ENCODE data around the gene CTSH.

CTSH gene

DNA sequence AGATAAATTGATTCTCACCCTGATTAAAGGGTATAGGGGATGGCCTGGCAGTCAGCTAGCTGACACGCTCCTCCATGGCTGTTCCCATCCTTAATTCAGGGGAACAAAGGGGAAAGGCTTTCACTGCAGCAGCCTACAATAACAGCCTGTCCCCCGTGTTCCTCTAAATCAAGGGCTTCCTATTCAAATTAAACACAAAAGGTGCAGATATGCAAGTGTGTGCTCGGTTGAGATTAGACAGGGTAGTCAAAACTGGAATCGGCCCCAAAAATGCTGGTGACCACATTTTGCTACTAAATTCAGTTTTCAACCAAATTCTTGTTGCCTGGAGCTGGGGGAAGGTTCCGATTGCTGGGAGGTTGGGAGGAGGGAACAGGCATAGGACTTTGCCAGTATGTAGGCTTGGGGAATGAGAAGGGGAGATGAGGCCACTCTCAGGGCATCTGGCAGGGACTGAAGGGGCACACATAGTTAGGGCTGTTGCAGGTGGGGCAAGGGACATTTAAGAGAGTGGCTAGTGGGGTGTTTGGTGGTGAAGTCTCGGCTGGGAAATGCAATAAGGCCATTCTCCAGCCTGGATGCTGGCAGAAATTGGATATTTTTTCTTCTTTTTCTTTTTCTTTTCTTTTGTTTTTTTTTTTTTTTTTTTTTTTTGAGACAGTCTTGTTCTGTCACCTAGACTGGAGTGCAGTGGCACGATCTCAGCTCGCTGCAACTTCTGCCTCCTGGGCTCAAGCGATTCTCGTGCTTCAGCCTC lies 32.9 kb upstream of the CTSH start:
- DNase-seq, result no peak

DNA sequence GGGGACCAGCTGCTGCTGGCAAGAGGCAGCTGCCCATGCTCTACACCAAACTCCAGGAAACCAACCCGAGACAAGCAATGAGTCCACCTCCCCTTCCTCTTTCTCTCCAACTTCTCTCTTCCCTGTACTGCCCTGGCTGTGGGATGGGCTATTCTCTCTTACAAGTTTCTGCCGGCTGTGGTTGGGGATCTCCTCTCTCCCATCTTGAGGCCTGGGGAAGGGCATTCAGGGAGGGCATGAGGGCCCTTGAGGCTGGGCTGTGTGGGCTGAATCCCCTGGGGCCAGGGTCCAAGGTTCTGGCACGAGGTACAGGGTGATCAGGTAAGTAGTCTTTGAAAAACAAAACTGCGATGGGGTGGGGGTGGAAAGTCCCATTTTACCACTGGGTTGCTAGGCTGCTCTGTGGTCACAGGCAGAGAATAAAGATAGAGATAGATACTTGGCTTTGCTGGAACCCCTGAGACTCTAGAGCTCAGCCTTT lies 32.3 kb upstream of the CTSH start:
- DNase-seq, result no peak

DNA sequence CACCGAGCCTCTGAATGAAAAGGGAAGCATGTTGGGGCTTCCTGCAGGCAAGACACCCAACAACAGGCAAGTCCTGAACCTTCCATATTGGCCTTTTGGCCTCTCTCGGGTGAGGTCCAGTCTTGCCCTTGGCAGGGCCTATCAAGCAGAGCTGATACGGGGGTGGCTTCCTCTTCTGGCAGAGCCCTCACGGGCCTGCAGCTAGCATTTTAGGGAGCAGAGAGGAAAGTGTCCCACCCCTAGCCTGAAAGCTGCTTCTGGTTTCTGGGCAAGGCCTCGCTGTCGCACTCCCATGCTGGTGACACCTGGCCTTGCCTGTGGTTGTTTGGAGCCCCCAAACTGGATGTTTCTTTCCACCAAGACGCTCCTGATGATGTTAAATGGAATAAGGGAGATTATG lies 31.8 kb upstream of the CTSH start:
- DNase-seq, result no peak

DNA sequence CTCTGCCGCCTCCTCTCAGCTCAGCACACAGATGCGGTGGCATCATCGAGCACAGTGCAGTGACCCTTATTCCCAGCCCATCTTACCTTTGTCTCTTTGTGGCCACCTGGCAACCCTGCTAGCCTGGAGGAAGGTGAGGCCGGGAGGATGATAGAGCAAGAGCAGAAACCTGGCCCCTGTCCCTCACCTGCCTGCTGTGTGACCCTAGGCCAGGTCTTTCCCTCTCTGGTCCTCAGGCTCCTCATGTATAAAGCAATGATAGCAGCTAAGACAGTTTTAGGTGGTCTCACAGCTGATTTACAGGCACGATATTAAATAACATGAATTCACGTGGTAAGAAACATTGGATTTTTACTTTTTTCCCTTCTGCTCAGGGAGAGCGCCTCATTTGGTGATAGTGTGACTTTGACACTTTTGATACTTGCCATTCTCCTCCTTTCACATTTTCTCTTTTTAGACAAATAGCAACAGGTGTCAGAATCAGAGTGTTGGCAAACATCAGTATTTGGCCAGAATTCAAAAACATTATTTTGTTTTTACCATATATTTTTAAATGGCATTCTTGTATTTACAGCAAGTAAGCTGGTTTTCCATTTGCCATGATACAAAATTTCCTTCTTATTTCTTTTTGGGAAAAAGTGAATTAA lies 29.5 kb upstream of the CTSH start:
- DNase-seq, result no peak

DNA sequence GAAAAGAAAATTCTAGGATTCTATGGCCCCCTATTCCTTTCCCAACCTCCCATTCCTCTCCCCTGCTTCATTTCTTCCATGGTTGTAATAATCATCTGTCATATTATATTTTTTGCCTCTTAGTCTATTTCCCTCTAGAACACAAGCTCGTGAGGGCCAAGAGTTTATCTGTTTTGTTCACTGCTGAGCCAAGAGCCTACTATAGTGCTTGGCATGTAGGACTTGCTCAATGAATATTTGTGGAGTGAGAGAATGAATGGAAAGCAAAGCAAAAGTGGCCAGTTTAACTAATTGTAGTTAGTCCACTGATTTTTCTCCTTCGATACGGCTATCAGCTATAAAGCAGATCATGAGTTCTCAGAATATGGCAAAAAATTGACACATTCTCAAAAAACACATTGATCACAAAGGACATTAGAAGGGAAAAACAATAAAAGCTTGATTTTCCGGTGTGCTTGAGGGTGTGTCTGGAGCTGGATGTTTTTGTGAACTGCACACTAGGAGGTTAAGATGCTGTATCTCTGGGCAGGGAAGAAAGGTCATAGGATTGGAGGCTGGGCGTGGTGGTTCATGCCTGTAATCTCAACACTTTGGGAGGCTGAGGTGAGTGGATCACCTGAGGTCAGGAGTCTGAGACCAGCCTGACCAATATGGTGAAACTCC lies 25.0 kb upstream of the CTSH start:
- DNase-seq, result no peak

DNA sequence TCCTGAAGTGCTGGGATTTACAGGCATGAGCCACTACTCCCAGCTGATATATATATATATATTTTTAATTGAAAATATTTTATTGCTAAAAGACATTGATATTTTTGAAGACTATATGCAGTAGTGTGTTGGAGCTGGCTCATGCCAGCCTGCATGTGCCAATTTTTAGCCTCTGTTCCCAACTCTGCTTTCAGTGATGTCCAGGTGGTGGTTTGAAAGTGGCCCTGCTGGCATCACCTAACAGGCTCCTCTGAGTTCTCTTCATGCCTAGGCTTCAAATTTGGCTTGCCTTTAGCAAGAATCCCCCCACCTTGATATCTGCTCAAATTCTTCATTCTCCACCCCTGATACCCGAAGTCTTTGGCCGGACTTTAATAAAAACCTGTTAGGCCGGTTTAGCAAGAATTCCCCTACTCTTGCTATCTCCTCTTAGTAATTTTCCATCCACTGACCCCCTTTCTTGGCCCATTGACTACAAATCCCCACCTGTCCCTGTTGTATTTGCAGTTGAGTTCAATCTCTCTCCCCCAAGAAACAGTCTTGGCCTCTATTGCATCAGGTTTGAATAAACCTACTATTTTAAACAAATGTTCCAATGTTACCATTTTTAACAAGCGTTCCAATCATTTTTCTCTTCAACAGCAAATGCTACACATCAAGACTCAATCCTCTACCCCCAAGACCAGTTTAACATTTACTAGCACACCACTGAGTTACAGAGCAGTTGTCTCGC lies 23.9 kb upstream of the CTSH start:
- DNase-seq, result no peak

DNA sequence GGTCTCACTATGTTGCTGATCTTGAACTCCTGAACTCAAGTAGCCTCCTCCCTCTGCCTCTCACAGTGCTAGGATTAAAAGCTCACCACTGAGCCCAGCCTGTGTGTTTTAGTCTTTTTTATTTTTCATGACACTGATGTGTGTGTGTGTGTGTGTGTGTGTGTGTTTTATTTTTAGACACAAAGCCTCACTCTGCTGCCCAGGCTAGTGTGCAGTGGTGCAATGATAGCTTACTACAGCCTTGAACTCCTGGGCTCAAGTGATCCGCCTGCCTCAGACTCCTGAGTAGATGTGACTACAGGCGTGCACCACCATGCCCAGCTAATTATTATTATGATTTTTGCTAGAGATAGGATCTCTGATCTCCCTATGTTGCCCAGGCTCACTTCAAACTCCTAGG lies 23.3 kb upstream of the CTSH start:
- no peak for DNase-seq

DNA sequence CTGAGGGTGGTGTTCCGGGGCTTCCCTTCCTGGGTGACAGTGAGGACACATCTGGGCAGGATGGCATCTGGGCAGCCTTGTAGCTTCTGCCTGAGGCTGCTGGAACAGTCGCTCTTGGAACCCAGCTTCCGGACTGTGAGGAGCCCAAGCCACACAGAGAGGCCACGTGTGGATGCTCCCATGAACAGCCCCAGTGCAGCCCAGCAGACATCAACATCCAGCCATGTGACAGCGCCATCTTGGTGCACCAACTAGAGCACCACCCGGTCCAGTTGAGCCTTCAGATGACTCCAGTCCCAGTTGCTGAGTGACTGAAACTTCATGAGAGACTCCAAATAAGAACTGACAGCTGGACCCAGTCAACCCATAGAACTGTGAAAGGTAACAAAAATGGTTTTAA lies 15.5 kb upstream of the CTSH start:
- DNase-seq, result no peak

DNA sequence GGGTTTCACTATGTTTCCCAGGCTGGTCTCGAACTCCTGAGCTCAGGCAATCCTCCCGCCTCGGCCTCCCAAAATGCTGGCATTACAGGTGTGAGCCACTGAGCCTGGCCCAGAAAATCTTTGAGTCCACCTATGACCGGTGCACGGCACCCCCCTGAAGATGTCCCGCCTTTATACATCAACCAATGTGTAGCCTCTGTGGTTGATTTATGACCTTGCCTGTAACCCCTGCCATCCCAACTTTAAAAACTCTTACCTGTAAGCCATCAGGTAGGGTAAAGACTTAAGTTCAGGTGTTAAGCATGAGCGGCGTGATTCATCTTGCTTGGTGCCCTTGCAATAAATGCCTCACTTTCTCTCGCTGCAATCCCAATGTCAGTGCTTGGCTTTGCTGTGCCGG lies 14.5 kb upstream of the CTSH start:
- DNase-seq, result no peak

DNA sequence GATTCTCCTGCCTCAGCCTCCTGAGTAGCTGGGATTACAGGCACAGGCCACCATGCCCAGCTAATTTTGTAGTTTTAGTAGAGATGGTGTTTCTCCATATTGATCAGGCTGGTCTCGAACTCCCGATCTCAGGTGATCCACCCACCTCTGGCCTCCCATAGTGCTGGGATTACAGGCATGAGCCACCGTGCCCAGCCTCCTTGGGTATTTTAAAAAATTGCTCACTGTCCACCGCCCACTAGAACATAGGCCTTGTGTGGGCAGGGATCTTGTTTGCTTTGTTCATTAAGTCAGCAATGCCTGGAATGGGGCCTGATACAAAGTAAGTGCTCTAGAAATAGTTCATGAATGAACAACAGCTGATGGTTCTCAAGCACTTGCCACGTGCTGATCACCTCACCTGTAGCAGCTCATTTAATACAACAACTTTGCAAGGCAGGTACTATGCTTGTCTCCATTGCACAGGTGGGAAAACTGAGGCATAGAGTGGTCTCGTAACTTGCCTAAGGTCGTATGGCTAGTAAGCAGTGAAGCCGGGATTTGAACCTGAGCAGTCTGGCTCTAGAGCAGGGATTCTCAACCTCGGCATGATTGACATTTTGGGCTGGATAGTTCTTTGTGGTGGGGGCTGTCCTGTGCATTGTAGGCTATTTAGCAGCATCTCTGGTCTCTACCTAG lies 12.7 kb upstream of the CTSH start:
- no peak for DNase-seq

DNA sequence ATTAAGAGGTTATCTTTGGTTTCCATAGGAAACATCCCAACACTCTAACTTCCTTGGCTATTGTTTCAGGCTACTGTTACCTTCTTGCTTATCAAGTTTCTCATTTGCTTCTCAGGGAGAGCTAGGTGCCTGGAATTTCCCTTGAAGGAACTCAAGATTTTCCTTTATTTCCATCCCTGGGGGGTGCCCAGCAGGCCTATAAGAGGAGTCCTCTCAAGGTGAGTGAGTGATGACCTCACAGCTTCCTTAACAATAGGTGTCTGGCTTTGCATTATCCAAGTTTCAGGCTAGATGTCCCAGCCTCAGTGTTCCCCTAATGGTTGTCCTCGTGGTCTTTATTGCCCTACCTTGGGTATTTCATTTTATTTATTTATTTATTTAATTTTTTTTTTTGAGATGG lies 12.1 kb upstream of the CTSH start:
- DNase-seq, result no peak

DNA sequence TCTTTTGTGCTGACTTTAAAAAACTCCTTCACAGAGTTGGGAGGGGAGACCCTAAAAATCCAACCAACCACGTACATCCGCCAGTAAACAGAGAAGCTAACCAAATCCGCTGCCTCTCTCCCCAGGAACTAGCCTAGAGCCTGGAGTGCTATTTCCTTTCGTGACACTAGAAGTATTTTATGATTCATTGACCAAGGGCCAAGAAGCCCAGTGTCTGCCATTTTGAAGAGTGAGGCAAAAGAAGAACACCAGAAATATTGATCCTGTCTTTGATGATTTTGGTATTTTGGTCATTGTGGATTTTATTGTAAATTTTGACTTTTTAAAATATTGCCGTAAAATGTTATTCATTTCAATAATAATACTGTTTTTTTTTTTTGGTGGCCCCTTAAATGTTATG lies 10.5 kb upstream of the CTSH start:
- no peak for DNase-seq

DNA sequence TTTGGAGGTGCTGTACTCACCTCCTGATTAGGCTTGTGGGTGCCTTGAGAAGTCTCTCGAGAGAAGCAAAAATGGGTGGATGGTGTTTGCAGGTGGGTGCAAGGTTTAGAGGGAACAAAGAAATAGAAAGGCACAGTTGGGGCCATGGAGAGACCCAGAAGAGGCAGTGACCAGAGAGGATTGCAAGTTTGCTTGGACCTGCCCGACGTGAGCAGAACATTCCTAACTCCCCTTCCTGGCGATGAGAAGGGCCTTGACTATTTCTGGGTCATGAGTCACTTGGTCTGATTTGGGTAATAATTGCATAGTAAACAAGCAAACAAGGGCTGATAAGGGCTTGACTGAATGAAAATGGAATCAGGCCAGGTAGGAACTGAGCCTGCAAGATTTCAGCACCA lies 7.0 kb upstream of the CTSH start:
- DNase-seq, result peak; percentile 71

DNA sequence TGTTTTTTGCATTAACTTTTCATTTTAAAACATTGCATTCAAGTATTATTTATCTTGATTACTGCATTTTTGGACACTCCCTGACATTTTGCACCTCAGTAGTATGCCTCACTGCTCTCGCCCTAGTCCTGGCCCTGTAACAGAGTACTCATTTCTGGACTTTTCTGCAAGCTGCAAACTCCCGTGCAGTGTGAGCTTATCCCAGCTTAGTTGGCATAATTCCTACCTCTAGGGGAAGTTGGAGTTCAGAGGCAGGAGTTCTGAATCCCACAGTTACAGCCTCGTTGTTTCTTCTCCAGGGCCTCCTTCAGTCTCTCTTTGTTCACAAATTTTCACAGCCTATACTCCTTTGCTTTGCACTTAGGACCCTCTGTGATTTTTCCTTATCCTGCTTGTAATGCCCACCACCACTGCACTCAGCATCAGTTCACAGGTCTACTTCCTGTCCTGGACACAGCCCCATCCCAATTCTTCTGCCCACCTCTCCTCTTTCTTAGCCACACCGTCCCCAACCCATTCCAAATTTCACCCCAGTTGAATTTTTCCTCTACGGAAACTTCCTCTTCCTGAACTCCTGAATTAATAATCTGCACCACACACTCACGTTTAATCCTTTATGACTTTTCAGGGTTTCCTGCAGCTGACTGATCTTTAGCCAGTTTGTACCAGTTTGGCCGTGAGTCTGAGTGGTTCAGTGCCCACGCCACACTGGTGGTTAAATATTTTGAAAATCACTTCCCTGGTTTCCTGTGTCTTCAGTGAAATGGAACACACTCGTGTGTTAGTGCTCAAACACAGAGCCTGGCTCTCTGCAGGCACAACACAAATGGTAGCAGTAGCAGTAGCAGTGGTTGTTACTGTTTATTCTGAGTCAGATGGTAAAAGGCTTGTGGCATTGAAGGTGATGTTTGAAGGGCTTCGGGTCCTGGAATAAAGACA lies 6.3 kb upstream of the CTSH start:
- DNase-seq, result no peak

DNA sequence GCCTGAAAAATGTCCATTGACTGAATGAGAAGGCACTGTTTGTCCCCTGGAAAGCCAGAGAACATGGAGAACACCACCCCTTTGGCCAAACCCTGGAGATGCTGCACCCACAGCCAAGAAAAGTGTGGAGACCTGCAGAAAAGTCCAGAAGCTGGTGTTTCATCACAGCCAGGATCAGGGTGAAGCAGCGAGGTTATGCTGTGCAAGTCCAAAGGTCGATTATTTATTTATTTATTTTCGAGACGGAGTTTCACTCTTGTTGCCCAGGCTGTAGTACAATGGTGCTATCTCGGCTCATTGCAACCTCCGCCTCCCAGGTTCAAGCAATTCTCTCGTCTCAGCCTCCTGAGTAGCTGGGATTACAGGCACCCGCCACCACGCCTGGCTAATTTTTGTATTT lies 5.5 kb upstream of the CTSH start:
- DNase-seq, result no peak

DNA sequence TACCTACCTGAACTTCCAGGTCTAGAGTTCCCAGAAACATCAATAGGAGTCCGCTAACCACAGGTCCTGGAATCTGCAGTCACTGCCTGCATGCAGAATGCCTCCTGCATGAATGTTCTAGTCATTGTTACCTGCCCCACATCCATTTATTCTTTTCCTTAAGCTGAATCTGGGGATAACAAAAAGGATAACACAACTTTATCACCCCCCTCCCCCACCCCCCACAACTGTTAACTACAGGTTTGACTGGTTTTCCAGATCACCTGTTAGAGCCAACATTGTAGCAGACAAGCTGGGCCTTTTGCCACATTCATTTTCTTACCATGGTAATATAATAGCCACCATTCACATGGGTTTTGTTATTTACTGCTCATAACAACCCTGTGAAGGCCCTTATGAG lies 4.6 kb upstream of the CTSH start:
- peak; percentile 4 for DNase-seq

DNA sequence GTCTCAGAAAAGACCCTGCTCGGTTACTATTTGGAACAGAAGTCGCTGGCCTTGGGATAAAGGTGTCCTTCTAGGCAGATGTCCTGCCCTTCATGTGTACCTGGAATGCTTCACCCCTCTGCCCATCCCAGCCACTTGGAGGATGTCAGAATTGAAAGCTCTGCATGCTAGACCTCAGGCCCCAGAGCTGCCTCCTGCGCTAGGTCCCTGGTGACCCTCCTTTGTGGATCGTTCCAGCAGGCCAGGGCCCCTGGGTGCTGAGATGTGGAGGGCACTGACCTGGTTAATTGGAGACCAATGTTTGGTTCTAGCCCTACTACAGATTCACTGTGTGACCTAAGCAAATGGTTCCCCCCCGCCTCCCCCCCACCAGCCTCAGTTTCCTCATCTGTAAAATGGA lies 2.7 kb upstream of the CTSH start:
- DNase-seq, result no peak

DNA sequence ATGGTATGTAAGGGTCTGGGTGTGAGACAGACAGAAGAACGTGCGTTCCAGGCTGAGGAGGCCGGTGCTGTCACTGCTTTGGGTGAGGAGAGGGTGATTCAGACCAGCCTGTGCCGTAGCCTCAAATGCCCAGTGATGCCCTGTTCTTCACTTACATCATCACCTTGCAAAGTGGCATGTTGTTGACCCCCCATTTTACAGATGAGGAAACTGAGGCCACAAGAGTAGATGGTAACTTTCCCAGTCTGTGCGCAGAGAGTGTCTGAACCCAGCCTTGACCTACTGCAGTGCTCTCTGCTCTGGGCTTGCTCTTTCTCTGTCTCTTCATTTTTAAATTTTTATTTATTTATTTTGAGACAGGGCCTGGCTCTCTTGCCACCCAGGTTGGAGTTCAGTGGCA lies 1.6 kb upstream of the CTSH start:
- DNase-seq, result no peak

DNA sequence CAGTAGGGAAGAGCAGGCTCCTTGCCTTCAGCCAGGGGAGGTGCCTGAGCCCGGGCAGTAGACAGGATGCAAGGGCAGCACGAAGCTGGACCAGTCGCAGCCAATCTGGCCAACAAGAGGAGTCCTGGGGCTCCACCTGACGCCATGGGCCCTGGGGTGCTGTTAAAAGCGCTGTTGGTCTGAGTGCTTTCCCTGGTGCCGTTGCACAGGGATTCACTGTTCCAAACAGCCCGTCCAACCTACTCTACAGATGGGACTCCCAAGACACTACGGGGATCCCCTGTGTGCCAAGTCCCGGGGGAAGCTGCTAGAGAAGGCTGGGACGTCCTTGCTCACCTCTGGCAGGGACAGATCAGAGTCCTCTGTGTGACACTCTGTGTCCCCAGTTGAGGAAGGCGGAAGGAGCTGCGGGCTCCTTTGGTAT lies 632 bp downstream of the CTSH start:
- no peak for DNase-seq

DNA sequence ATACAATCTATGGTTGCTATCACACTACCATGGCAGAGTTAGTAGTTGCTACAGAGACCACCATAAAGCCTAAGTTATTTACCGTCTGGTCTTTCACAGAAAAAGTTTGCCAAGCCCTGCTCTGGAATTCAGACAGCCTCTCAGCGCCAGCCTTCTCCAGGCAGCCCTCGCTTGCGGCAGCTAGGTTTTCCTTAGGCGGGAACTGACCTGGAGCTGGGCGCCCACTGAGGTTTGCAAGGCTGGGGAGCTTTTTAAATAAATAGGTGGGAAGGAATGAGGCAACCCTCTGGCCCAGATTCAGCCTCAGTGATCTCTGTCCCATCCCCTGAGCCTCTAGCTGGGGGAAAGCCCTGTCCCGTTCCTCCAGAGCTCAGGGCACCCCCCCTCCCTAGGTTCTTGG lies 1.2 kb downstream of the CTSH start:
- DNase-seq, result no peak

DNA sequence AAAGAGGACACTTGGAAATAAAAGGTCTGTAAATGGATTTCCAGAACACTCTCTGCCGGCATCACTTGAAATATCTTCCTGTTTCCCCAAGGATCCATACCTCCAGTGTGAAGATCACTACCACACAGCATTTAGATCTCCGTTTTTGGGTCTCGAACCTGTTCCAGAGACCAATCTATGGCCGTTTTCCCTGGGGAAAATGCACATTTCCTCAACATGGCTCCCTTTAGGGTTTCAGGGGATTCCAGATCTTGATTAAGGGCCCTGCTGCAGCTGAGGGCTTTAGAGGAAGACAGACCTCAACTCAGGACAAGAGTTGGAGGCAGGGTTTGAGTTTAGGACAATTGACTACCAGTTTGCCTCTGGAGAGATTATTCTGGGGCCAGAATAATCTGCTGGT lies 2.1 kb downstream of the CTSH start:
- DNase-seq, result no peak
